Lower leg skin (tissue), 3 donors: ENCODE results near the gene GGT6.

ENCODE experiments used
- CTCF ChIP-seq, 3 donors: fragments of 450-650 bp; IDR thresholded peaks; one replicate each; pipeline ENCODE4 v1.5.1; 2016; ENCODE audit warnings: antibody characterized with exemption in 3 of 3, mild to moderate bottlenecking in 3 of 3, moderate library complexity in 2 of 3
- POLR2A ChIP-seq, 2 donors: fragments of 450-650 bp; IDR thresholded peaks; one replicate each; pipeline ENCODE4 v1.6.1; 2016 to 2017; ENCODE audit warnings: antibody characterized with exemption in 2 of 2, mild to moderate bottlenecking in 1 of 2, moderate library complexity in 1 of 2

- TF ChIP-seq CTCF (IDR thresholded peaks at IDR 0.05) (no peak), POLR2A (IDR thresholded peaks at IDR 0.05) (no peak)
These were observed 24.6 kb downstream of the GGT6 start for GRCh38 chr17:4535667-4536258.
